GM13976 (cell line): ENCODE measurements around the gene NCS1.

Source experiments
- DNase-seq: peaks from one replicate; pipeline ENCODE4 v3.0.0; 2012; ENCODE audit warnings: low spot score
- CTCF ChIP-seq: IDR thresholded peaks from 2 replicates; pipeline ENCODE4 v1.5.1; 2012; ENCODE audit warnings: borderline replicate concordance, mild to moderate bottlenecking; ENCODE audit not compliant: insufficient read depth; ENCODE audit errors: extremely low read depth, missing control alignments, control extremely low read depth
- in situ Hi-C: fragments of 300-500 bp; cut with MboI; formaldehyde crosslinking; loops from one replicate; pipeline ENCODE4 v1.12.0; 2022; ENCODE audit warnings: low sequenced_read_pairs, mixed read lengths, inconsistent platforms; ENCODE audit not compliant: unreplicated experiment

The NCS1 gene

GRCh38 chr9:130155647-130156046 is 16.6 kb upstream of the NCS1 start:
- in situ Hi-C loops, result no loop called here
- no peak for DNase-seq
- TF ChIP-seq CTCF, result no peak

GRCh38 chr9:130156672-130157071 is 15.5 kb upstream of the NCS1 start:
- in situ Hi-C loops, result no loop called here
- no peak for DNase-seq
- no peak for TF ChIP-seq CTCF

GRCh38 chr9:130157079-130157478 is 15.1 kb upstream of the NCS1 start:
- no peak for DNase-seq
- in situ Hi-C loops, result no loop called here
- no peak for TF ChIP-seq CTCF

- DNase-seq, result no peak
- no peak for TF ChIP-seq CTCF
- in situ Hi-C loops, result no loop called here
Measured at GRCh38 chr9:130158001-130158400, 14.2 kb upstream of the NCS1 start.

- TF ChIP-seq CTCF, result no peak
- DNase-seq, result no peak
- in situ Hi-C loops, result no loop called here
Measured at GRCh38 chr9:130159057-130159456, 13.1 kb upstream of the NCS1 start.

- in situ Hi-C loops, result no loop called here
- no peak for TF ChIP-seq CTCF
- no peak for DNase-seq
Measured at GRCh38 chr9:130159915-130160670, 12.1 kb upstream of the NCS1 start.
